Astrocyte of the cerebellum (primary cell): ENCODE measurements around the gene TRAF5.

Experiments
- DNase-seq: peaks from one replicate; pipeline ENCODE4 v3.0.0-alpha.2; 2011; ENCODE audit warnings: low read depth
- H3K4me3 ChIP-seq: 2 replicates; pipeline ENCODE4 v1.5.1; 2011; ENCODE audit warnings: mild to moderate bottlenecking, low read depth, low read length, moderate library complexity
- CTCF ChIP-seq: IDR thresholded peaks from 2 replicates; pipeline ENCODE4 v1.5.1; 2012; ENCODE audit warnings: low read length, low read depth, moderate library complexity, mild to moderate bottlenecking; ENCODE audit errors: missing control alignments
- in situ Hi-C: cut with HindIII; loops from 2 replicates; pipeline ENCODE4 v1.10.0; 2017; ENCODE audit warnings: low sequenced_read_pairs

Gene TRAF5

DNA sequence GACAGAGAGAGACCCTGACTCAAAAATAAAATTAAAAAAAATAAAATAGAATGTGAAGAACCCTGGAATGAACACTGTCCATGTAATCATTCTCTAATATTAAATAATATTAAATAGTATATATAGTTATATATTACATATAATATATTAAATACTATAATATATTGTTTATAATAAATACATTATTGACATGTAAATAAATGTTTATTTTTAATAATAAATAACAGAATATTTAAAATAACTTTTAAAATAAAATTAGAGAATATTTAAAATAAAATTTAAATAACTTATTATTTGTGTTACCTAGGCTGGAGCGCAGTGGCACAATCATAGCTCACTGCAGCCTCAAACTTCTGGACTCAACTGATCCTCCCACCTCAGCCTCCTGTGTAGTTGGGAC, 32.1 kb downstream of the TRAF5 start:
- TF ChIP-seq CTCF, result no peak
- no peak for DNase-seq

GRCh38 chr1:211359876-211360275, 33.2 kb downstream of the TRAF5 start:
- no peak for TF ChIP-seq CTCF
- DNase-seq, result peak; percentile 39
- no peak overlapping the region for H3K4me3 ChIP-seq
- in situ Hi-C loops, result no loop called here

More for the DNA sequence above, 32.1 kb downstream of the TRAF5 start:
- in situ Hi-C loops, result no loop called here
- H3K4me3 ChIP-seq, result no peak overlapping the region

DNA sequence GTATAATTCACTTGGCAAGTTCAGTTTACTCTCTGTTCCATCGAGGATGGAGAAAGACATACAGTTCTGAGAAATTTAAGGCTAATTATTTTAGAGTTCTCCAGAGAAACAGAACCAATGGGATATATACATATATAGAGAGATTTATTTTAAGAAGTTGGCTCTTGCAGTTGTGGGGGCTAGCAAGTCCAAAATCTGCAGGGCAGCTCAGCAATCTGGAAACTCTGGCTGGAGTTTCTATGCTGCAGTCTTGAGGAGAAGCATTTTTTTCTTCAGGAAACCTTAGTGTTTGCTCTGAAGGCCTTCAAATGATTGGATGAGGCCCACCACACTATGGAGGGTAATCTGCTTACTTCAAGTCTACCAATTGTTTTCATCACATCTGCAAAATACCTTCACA, 34.6 kb downstream of the TRAF5 start:
- no peak overlapping the region for H3K4me3 ChIP-seq
- DNase-seq, result no peak
- in situ Hi-C loops, result no loop called here
- no peak for TF ChIP-seq CTCF

GRCh38 chr1:211369640-211370039, 43.0 kb downstream of the TRAF5 start:
- no peak overlapping the region for H3K4me3 ChIP-seq
- no peak for TF ChIP-seq CTCF
- in situ Hi-C loops, result no loop called here
- DNase-seq, result no peak

DNA sequence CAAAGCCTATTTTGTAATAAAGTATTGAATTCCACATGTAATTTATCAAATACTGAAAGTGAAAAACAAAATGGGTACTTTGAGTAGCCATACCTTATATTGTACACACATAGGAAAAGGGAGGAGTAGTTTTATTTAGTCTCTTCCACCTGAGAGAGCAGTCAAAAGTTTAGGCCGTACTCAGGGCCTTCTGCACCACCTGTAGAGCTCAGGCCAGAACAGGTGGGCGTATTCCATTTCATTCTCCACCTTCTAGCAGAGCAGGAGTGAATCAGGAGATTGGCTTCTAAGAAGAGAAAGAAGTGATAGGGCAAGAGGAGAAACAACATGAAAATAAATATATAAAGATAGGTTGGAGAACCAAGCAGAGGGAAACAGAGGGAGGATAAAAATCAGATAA, 44.0 kb downstream of the TRAF5 start:
- no peak for DNase-seq
- TF ChIP-seq CTCF, result no peak
- in situ Hi-C loops, result no loop called here
- no peak overlapping the region for H3K4me3 ChIP-seq

DNA sequence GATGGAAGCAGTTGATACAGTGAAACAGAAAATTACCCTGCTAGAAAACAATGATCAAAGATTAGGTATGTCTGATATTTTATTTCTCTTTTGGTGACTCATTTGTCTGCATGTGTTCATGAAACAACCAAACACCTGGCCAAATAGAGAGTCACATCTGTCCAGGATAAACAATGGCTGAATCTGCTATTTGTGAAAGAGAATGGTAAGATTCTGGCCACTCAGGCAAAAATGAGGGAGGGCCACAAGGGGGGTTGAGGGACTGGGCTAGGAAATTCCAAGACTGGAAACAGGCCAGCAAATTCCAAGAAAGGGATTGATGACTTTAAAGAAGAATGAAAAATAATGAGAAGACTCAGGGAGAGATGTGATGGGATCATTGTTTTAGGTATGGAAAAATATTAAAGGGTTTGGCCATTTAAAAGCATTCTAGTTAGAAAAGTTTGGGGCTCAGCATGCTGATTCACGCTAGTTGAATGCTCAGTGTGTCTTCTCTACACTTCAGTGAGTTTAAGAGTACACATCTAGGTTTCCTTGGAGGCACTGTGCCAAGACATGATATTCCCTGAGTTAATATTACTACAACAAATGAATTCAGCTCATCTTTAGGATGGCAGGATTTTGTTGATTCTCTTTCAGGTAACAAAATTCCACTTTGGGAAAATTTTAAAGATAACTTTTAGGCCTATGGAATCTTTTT, 44.9 kb downstream of the TRAF5 start:
- peak; percentile 38 for DNase-seq
- no peak overlapping the region for H3K4me3 ChIP-seq
- no peak for TF ChIP-seq CTCF
- in situ Hi-C loops, result no loop called here
